Measurements from ENCODE around the gene ANP32A.

GRCh38 chr15:68823561-68823960 is 2.9 kb upstream of the ANP32A start:
- TF ChIP-seq CTCF (conservative IDR thresholded peaks at IDR 0.05 in 1 of 2, IDR thresholded peaks at IDR 0.05 in 1 of 2; ENCODE audit: extremely low read depth in 1 of 2, insufficient read depth in 1 of 2, low read depth in 1 of 2, low read length in 2 of 2) (no peak), EZH2 (IDR thresholded peaks at IDR 0.05; ENCODE audit: borderline replicate concordance, low read length) (no peak)

Data from mammary epithelial cell (primary cell).